Measurements from ENCODE around the gene HLCS.

Gene HLCS

DNA sequence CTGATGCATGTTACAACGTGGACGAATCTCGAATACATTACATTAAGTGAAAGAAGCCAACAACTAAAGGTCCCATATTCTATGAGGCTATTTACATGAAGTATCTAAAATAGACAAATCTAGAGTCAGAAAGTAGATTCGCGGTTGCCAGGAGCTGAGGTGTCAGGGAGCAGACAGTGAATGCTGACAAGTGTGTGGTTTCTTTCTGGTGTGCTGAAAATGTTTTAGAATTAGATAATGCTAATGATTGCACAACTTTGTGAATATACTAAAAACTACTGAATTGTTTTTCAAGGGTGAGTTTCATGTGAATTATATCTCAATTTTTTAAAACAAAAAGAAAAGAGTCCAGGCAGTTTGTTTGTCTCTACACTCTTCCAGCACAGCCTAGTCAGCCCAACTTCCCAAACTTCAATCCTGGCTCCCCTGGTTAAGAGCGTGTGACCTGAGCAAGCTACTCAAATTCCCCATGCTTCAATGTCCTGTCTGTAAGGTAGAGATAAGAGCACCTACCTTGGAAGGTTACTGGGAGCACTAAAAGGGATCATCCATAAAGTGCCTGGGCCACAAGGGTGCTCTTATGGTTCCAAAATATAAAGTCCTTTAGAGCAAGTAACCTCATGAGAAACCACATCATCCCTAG is 20.9 kb downstream of the HLCS start:
- H3K9ac ChIP-seq (ENCODE audit: low read length), result no peak overlapping the region
- H3K27me3 ChIP-seq (ENCODE audit: control insufficient read depth in 1 of 2, insufficient read depth in 2 of 2, low read length in 2 of 2), result no peaks in the 10 kb centered on the region
- H3K36me3 ChIP-seq (ENCODE audit: insufficient read depth, low read length), result peaks cover 16% of the 10 kb centered on the region
- H3K27ac ChIP-seq (ENCODE audit: low read depth, low read length), result no peak overlapping the region
- no peaks in the 10 kb centered on the region for H3K4me1 ChIP-seq (ENCODE audit: insufficient read depth, low read length)
- H3K4me3 ChIP-seq (ENCODE audit: low read depth in 1 of 2, low read length in 2 of 2), result no peak overlapping the region
- no peaks in the 10 kb centered on the region for H3K9me3 ChIP-seq (ENCODE audit: low read length)

DNA sequence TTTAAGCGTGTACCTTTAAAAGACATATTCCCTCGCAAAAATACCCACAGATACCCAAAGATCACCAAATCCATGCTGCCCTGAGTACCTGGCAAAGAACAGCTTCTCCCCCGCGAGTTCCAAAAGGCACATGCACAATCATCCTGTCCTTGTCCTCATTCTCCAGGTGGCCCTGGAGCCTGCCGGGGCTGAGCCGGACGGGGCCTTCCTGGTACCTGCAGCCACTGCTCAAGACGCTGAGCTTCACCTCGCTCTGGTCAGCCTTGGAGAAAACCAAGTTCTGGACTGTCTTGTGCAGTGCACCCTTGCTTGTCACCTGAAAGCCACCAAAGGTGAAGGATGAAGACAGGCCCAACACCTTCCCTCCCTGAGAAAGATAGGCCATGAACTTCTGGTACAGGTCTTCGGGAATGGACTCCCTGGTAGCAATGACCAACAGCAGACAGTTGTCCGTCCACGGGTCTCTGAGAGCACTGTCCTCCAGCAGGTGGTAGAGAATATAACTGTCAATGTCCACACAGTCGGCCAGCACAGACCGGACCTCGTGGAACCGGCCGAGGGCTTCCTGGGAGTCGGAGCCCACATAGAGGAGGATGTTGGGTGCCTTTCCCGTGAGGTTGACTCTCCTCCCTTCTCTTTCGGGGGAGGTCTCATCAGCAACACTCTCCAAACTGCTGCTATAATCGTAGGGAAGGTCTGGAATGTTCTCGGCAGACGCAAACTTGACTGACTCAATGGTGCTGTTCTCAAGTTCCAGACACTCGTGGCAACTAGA is 29.9 kb downstream of the HLCS start:
- Histone ChIP-seq H3K27ac (ENCODE audit: low read depth, low read length) (no peak overlapping the region), H3K4me1 (ENCODE audit: insufficient read depth, low read length) (no peaks in the 10 kb centered on the region), H3K9me3 (ENCODE audit: low read length) (no peaks in the 10 kb centered on the region), H3K9ac (ENCODE audit: low read length) (no peak overlapping the region), H3K36me3 (ENCODE audit: insufficient read depth, low read length) (peaks cover 17% of the 10 kb centered on the region), H3K27me3 (ENCODE audit: control insufficient read depth in 1 of 2, insufficient read depth in 2 of 2, low read length in 2 of 2) (no peaks in the 10 kb centered on the region), H3K4me3 (ENCODE audit: low read depth in 1 of 2, low read length in 2 of 2) (no peak overlapping the region)

DNA sequence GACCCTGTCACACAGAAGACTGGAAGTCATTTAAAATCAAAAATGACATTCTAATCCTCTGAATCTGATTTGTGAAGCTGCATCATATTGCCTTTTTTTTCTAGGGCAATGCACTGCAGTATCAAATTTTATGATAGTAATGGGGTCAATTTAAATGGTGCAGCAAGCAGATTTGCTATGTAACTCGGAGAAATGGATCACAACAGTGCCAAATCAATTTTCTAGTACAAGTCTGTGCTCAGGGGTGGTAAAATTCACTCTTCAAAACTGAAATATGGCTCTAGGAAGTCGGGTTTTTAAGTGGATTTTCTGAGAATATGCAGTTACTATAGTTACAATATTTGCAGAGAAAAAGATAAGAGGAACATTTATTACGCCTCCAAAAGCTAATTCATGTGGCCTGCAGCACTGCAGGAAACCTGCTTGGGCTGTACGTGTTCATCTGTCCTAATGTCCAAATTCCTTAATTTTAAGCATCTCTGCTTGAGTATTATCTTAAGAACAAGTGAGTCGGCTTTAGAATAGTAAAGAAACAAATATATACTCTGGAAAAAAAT is 31.5 kb downstream of the HLCS start:
- Histone ChIP-seq H3K27ac (ENCODE audit: low read depth, low read length) (no peak overlapping the region), H3K4me1 (ENCODE audit: insufficient read depth, low read length) (no peaks in the 10 kb centered on the region), H3K9ac (ENCODE audit: low read length) (no peak overlapping the region), H3K4me3 (ENCODE audit: low read depth in 1 of 2, low read length in 2 of 2) (no peak overlapping the region), H3K9me3 (ENCODE audit: low read length) (no peaks in the 10 kb centered on the region), H3K27me3 (ENCODE audit: control insufficient read depth in 1 of 2, insufficient read depth in 2 of 2, low read length in 2 of 2) (no peaks in the 10 kb centered on the region), H3K36me3 (ENCODE audit: insufficient read depth, low read length) (peaks cover 20% of the 10 kb centered on the region)

DNA sequence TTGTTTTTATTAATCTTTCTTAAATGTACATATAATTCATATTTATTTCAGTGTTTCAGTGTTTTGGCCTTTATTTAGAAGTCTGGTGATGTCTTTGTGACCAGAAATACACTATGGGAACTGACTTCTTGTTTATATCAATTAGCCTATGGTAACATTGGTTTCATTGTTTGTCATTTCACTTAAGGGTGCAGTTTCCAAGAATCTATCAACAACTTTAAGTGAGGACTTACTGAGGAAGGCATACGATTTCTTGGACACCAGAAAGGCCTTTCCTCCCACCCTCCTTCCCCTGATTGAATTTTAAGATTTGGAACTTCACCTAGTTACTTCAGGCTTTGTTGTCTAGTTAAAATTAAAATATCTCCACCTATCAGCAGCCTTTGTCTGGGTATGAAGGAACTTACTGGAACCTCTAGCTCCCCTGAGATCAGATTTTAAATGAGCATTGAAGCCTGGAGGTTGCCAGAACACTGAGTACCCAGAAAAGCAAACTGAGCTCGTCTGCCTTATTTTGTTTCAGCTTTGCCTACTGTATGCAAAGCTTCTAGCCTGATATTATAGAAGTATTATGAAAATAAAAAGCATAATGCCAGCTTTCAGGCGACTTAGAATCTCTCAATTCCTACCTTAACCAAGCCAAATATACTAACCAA is 34.2 kb downstream of the HLCS start:
- no peaks in the 10 kb centered on the region for H3K27me3 ChIP-seq (ENCODE audit: control insufficient read depth in 1 of 2, insufficient read depth in 2 of 2, low read length in 2 of 2)

DNA sequence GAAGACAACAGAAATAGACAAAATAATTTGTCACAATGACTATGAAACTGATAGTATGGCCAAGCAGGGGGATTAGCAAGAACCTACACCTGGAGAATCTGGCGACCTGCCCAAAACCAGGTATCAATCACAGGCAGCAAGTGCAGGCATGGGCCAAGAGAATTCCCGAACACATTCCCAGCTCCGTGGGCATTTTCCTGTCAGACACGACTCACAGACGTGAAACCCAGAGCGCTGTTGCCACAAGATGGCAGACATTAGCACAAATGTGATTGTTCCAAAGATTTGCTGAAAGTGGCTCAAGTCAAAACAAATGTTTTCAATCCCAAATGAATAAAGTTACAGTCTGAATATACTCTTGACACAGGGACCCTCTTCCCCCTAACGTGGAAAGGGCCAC is 36.8 kb downstream of the HLCS start:
- Histone ChIP-seq H3K27ac (ENCODE audit: low read depth, low read length) (no peak overlapping the region), H3K4me3 (ENCODE audit: low read depth in 1 of 2, low read length in 2 of 2) (no peak overlapping the region), H3K9ac (ENCODE audit: low read length) (no peak overlapping the region), H3K9me3 (ENCODE audit: low read length) (no peaks in the 10 kb centered on the region), H3K36me3 (ENCODE audit: insufficient read depth, low read length) (peaks cover 9% of the 10 kb centered on the region), H3K27me3 (ENCODE audit: control insufficient read depth in 1 of 2, insufficient read depth in 2 of 2, low read length in 2 of 2) (no peaks in the 10 kb centered on the region), H3K4me1 (ENCODE audit: insufficient read depth, low read length) (no peaks in the 10 kb centered on the region)

More for the DNA sequence above, 34.2 kb downstream of the HLCS start:
- H3K4me1 ChIP-seq (ENCODE audit: insufficient read depth, low read length), result no peaks in the 10 kb centered on the region
- H3K4me3 ChIP-seq (ENCODE audit: low read depth in 1 of 2, low read length in 2 of 2), result no peak overlapping the region
- H3K36me3 ChIP-seq (ENCODE audit: insufficient read depth, low read length), result peaks cover 20% of the 10 kb centered on the region
- H3K9me3 ChIP-seq (ENCODE audit: low read length), result no peaks in the 10 kb centered on the region
- H3K9ac ChIP-seq (ENCODE audit: low read length), result no peak overlapping the region
- H3K27ac ChIP-seq (ENCODE audit: low read depth, low read length), result no peak overlapping the region

DNA sequence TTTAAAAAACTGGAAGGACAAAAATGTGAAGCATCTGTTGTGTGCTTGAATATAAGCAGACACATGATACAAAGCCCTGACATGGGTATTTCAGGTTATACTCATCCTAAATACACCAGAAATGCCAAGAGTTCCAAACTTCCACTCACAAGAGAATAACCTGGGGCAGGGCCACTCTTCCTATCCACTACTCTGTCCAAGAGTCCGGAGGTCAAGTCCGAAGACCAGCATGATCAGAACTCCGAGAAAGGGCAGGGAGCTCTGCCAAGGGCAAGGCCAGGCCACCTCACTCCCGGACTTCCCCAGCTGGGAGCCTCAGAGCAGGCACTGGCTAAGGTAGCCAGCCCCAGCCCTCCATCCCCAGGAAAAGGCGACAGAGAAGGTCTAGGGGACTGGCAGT is 37.5 kb downstream of the HLCS start:
- no peak overlapping the region for H3K27ac ChIP-seq (ENCODE audit: low read depth, low read length)
- H3K4me3 ChIP-seq (ENCODE audit: low read depth in 1 of 2, low read length in 2 of 2), result no peak overlapping the region
- H3K27me3 ChIP-seq (ENCODE audit: control insufficient read depth in 1 of 2, insufficient read depth in 2 of 2, low read length in 2 of 2), result no peaks in the 10 kb centered on the region
- H3K9me3 ChIP-seq (ENCODE audit: low read length), result no peaks in the 10 kb centered on the region
- H3K9ac ChIP-seq (ENCODE audit: low read length), result no peak overlapping the region
- H3K4me1 ChIP-seq (ENCODE audit: insufficient read depth, low read length), result no peaks in the 10 kb centered on the region
- H3K36me3 ChIP-seq (ENCODE audit: insufficient read depth, low read length), result peaks cover 9% of the 10 kb centered on the region

DNA sequence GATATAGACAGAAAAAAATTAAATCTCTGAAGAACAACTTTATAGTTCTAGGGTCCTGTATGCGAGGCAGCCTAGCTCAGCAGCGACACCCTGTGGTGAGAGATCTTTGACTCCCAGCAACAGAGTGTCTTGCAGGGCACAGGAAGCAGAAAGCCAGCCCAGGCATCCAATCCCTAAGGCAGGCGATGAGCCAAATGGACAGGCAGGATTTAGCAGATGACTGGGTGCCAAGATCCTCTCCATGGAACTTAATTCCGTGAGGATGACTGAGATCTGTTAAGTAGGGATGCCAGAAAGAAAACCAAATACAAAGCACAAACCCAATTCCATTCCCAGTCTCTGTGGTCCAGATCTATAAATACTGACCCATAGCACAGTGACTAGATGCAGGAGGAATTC is 38.8 kb downstream of the HLCS start:
- Histone ChIP-seq H3K36me3 (ENCODE audit: insufficient read depth, low read length) (peaks cover 5% of the 10 kb centered on the region), H3K27ac (ENCODE audit: low read depth, low read length) (no peak overlapping the region), H3K9me3 (ENCODE audit: low read length) (no peaks in the 10 kb centered on the region), H3K4me3 (ENCODE audit: low read depth in 1 of 2, low read length in 2 of 2) (no peak overlapping the region), H3K9ac (ENCODE audit: low read length) (no peak overlapping the region), H3K27me3 (ENCODE audit: control insufficient read depth in 1 of 2, insufficient read depth in 2 of 2, low read length in 2 of 2) (no peaks in the 10 kb centered on the region), H3K4me1 (ENCODE audit: insufficient read depth, low read length) (no peaks in the 10 kb centered on the region)

DNA sequence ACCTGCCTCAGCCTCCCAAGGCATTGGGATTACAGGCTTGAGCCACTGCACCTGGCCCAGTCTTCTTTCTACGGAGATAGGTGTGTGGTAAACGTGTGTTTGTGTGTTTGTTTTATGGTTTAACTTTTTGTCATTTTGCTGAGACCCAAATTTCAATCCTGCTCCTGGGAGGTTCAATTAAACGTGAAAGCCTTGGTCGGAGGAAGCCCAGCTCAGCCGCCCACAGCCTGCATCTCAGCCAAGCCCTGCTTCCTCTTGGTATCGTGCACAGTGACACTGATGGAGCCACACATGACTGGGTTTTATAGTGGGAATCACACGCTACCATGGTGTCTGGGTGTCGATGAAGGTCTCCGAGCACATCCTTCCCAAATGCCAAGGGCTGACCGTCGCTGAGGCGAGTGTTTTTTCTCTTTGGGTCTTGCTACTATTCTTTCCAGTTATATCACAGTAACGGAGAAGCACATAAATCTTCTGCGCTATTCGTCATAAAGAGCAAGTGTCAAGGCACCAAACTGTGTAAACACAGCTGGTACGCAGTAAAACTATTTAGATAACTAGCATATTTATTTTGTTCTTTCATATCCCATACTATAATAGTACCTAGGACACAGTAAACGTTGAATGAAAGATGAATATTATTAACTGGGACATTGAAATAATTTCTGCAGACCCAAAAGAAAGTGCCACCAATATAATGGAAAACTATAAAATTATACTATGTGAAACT is 39.3 kb downstream of the HLCS start:
- no peaks in the 10 kb centered on the region for H3K27me3 ChIP-seq (ENCODE audit: control insufficient read depth in 1 of 2, insufficient read depth in 2 of 2, low read length in 2 of 2)
- no peak overlapping the region for H3K9ac ChIP-seq (ENCODE audit: low read length)
- H3K4me1 ChIP-seq (ENCODE audit: insufficient read depth, low read length), result no peaks in the 10 kb centered on the region
- no peak overlapping the region for H3K4me3 ChIP-seq (ENCODE audit: low read depth in 1 of 2, low read length in 2 of 2)
- H3K9me3 ChIP-seq (ENCODE audit: low read length), result no peaks in the 10 kb centered on the region
- no peak overlapping the region for H3K27ac ChIP-seq (ENCODE audit: low read depth, low read length)
- H3K36me3 ChIP-seq (ENCODE audit: insufficient read depth, low read length), result peaks cover 5% of the 10 kb centered on the region

DNA sequence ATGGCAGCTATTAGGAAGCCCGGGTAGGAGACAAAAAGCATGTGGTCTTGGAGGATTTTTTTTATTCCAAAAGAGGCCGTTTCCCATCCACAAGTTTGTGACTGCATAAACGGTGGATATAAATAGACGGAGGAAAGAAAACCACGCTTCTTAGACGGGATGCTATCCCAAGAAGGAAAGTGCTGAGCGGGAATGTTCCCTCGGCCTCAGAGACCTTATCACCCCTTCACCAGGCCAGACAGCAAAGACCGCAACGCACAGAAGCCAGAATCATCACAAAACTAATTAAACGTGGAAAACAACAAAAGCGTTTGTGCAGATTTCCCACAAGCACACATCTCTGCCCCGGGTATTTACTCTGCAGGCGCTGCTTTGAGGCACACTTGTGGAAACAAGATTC is 43.2 kb downstream of the HLCS start:
- Histone ChIP-seq H3K9ac (ENCODE audit: low read length) (no peak overlapping the region), H3K4me1 (ENCODE audit: insufficient read depth, low read length) (no peaks in the 10 kb centered on the region), H3K27me3 (ENCODE audit: control insufficient read depth in 1 of 2, insufficient read depth in 2 of 2, low read length in 2 of 2) (no peaks in the 10 kb centered on the region), H3K9me3 (ENCODE audit: low read length) (no peaks in the 10 kb centered on the region), H3K36me3 (ENCODE audit: insufficient read depth, low read length) (no peaks in the 10 kb centered on the region), H3K4me3 (ENCODE audit: low read depth in 1 of 2, low read length in 2 of 2) (no peak overlapping the region), H3K27ac (ENCODE audit: low read depth, low read length) (no peak overlapping the region)

DNA sequence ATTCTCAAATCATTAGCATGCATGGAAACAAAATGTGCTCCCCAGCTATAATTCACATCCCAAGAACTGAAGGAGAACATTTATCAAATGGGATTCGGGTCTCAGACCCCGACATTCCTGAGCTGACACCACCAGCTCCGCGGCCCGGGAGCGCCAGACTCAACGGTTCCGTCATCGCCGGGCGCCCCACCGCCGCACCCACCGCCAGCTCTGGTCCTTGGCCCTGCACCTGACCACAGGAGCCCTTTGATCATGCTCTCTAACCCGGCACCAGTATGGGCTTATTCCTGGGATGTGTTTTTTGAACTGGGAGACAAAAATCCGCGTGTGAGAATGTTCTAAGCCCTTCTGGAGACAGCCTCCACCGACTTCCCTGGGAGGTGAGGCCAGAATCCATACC is 43.6 kb downstream of the HLCS start:
- no peaks in the 10 kb centered on the region for H3K9me3 ChIP-seq (ENCODE audit: low read length)
- H3K27me3 ChIP-seq (ENCODE audit: control insufficient read depth in 1 of 2, insufficient read depth in 2 of 2, low read length in 2 of 2), result no peaks in the 10 kb centered on the region
- H3K9ac ChIP-seq (ENCODE audit: low read length), result no peak overlapping the region
- H3K36me3 ChIP-seq (ENCODE audit: insufficient read depth, low read length), result no peaks in the 10 kb centered on the region
- H3K4me1 ChIP-seq (ENCODE audit: insufficient read depth, low read length), result no peaks in the 10 kb centered on the region
- no peak overlapping the region for H3K27ac ChIP-seq (ENCODE audit: low read depth, low read length)
- no peak overlapping the region for H3K4me3 ChIP-seq (ENCODE audit: low read depth in 1 of 2, low read length in 2 of 2)

DNA sequence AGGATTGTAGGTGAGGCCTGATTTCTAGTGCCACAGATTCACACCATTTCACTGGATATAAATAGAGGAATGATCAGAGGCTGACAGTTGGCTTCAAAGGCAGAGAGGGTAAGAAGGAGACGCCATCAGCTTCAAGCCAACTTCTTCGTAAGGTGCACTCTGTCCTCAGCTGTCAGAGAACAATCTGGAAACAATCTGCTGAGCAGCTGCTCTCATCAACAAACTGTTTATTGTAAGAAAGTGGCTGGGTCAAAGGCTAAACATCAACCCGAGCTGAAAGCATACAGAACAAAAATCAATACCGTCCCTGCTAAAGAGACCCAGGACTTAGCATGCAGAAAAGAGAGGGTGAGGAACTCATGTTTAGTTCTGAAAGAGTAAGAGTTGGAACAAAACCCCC is 48.2 kb downstream of the HLCS start:
- no peaks in the 10 kb centered on the region for H3K9me3 ChIP-seq (ENCODE audit: low read length)
- H3K36me3 ChIP-seq (ENCODE audit: insufficient read depth, low read length), result no peaks in the 10 kb centered on the region
- H3K4me1 ChIP-seq (ENCODE audit: insufficient read depth, low read length), result no peaks in the 10 kb centered on the region
- no peak overlapping the region for H3K9ac ChIP-seq (ENCODE audit: low read length)
- H3K4me3 ChIP-seq (ENCODE audit: low read depth in 1 of 2, low read length in 2 of 2), result no peak overlapping the region
- no peak overlapping the region for H3K27ac ChIP-seq (ENCODE audit: low read depth, low read length)
- no peaks in the 10 kb centered on the region for H3K27me3 ChIP-seq (ENCODE audit: control insufficient read depth in 1 of 2, insufficient read depth in 2 of 2, low read length in 2 of 2)
